HFFc6 (cell line): ENCODE measurements around the gene ZFAND2B. TPM values are rescaled to one million over a fixed set of nuclear protein-coding genes. Genes with fewer than 3 reads are reported as not detected.

ENCODE experiments used
- DNase-seq: peaks from one replicate; pipeline ENCODE4 v3.0.0-alpha.2; 2018
- H3K27ac Mint-ChIP-seq: 2 replicates; pipeline ENCODE4 v1.8.0; 2020; ENCODE audit warnings: mild to moderate bottlenecking, mixed read lengths
- H3K27me3 Mint-ChIP-seq: 2 replicates; pipeline ENCODE4 v1.8.0; 2021; ENCODE audit warnings: mild to moderate bottlenecking, moderate library complexity, mixed read lengths; ENCODE audit not compliant: insufficient read depth
- H3K36me3 Mint-ChIP-seq: 2 replicates; pipeline ENCODE4 v1.8.0; 2021; ENCODE audit warnings: low read depth, mixed read lengths
- H3K4me1 Mint-ChIP-seq: 2 replicates; pipeline ENCODE4 v1.8.0; 2020; ENCODE audit warnings: low read depth, mixed read lengths
- H3K4me3 Mint-ChIP-seq: 2 replicates; pipeline ENCODE4 v1.8.0; 2020; ENCODE audit warnings: mild to moderate bottlenecking, moderate library complexity, mixed read lengths
- H3K9me3 Mint-ChIP-seq: 2 replicates; pipeline ENCODE4 v1.8.0; 2020; ENCODE audit warnings: mild to moderate bottlenecking, mixed read lengths
- total RNA-seq, 6 experiments: library from RNA; stranded (reverse); fragmentation: NEBNext Ultra II Directional; extraction: Animal tissue kit (Norgen Biotek cat#: 25700); gene quantifications; 2 replicates in 1 of 6; 3 replicates in 5 of 6; pipeline ENCODE4 v1.2.3, GENCODE V29; 2021
- TF ChIP-seq, protein P1 (sequence below): fragments of 200-600 bp; sonication (generic); IDR thresholded peaks from 2 replicates; pipeline ENCODE4 v1.5.0; 2021; ENCODE audit warnings: antibody characterized with exemption, mild to moderate bottlenecking

ZFAND2B gene
- total RNA-seq, 6 experiments from 2014 or later = 28.8 to 39.6 (median 33.1) TPM

DNA sequence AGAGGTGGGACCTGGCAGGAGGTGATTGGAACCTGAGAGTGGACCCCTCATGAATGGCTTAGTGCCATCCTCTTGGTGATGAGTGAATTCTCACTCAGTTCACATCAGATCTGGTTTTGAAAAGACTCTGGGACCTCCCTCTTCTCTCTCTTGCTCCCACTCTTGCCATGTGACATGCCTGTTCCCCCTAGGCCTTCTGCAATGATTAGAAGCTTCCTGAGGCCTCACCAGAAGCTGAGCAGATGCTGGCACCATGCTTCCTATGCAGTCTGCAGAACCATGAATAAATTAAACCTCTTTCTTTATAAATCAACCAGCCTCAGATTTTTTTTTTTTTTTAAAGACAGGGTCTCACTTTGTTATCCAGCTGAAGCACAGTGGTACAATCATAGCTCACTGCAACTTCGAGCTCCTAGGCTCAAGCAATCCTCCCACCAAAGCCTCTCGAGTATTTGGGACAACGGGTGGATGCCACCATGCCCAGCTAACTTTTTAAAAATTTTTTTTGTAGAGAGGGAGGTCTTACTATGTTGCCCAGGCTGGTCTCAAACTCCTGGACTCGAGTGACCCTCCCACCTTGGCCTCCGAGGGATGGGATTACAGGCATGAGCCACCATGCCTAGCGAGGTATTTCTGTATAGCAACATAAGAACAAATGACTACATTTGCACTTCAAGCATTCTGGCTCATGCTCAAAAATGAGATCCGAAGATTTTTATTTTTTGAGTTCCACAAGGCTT lies 2.0 kb upstream of the ZFAND2B start:
- TF ChIP-seq, protein P1, sequence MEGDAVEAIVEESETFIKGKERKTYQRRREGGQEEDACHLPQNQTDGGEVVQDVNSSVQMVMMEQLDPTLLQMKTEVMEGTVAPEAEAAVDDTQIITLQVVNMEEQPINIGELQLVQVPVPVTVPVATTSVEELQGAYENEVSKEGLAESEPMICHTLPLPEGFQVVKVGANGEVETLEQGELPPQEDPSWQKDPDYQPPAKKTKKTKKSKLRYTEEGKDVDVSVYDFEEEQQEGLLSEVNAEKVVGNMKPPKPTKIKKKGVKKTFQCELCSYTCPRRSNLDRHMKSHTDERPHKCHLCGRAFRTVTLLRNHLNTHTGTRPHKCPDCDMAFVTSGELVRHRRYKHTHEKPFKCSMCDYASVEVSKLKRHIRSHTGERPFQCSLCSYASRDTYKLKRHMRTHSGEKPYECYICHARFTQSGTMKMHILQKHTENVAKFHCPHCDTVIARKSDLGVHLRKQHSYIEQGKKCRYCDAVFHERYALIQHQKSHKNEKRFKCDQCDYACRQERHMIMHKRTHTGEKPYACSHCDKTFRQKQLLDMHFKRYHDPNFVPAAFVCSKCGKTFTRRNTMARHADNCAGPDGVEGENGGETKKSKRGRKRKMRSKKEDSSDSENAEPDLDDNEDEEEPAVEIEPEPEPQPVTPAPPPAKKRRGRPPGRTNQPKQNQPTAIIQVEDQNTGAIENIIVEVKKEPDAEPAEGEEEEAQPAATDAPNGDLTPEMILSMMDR = no peak
- Mint-ChIP-seq H3K9me3 (0 out of 2 replicates have a peak, but pooled peaks cover 3% of the 10 kb centered on the region), H3K4me1 (peaks cover 27% of the 10 kb centered on the region), H3K27ac (no peak overlapping the region), H3K36me3 (0 out of 2 replicates have a peak, but pooled peaks cover 2% of the 10 kb centered on the region), H3K27me3 (peaks cover 8% of the 10 kb centered on the region), H3K4me3 (no peak overlapping the region)
- DNase-seq = no peak

DNA sequence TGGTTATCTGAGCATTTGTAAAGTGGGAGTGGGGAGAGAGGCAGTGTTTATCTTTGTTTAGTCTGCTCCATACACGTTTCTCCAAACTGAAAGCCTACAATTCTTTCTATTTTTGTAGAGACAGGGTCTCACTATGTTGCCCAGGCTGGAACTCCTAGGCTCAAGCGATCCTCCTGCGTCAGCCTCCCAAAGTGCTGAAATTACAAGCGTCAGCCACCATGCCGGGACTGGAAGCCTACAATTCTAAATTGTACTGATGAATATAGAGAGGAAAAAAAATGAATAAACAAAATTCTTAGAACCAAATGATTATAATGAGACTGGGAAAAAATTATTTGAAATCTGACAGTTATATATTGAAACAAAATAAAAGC lies 1.4 kb upstream of the ZFAND2B start:
- 0 out of 2 replicates have a peak, but pooled peaks cover 3% of the 10 kb centered on the region for H3K9me3 Mint-ChIP-seq
- H3K4me3 Mint-ChIP-seq = peak overlapping the region; percentile 39; the same call in 1 of the 2 replicates
- no peak for DNase-seq
- H3K27me3 Mint-ChIP-seq = peaks cover 7% of the 10 kb centered on the region
- H3K4me1 Mint-ChIP-seq = peaks cover 27% of the 10 kb centered on the region
- peaks cover 8% of the 10 kb centered on the region; the same call in 1 of the 2 replicates for H3K36me3 Mint-ChIP-seq
- H3K27ac Mint-ChIP-seq = no peak overlapping the region
- TF ChIP-seq, protein P1 = no peak

DNA sequence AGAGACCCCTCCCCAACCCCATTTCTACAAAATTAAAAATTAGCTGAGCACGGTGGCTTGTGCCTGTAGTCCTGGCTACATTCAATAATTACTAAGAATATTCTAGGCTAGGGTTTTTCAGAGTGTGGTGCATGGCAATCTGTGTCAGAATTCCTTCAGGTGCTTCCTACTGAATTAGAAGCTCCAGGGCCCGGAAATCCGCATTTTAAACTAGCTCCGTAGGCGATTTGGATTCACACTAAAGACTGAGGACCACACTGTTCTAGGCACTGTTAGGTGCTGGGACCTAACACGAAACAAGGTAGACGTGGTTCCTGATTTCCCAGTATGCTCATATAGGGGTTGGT lies 628 bp upstream of the ZFAND2B start:
- Mint-ChIP-seq H3K4me1 (peaks cover 27% of the 10 kb centered on the region), H3K9me3 (0 out of 2 replicates have a peak, but pooled peaks cover 3% of the 10 kb centered on the region), H3K27ac (peak overlapping the region; percentile 90), H3K36me3 (peaks cover 12% of the 10 kb centered on the region; the same call in 1 of the 2 replicates), H3K27me3 (peaks cover 4% of the 10 kb centered on the region), H3K4me3 (peak overlapping the region; percentile 94)
- TF ChIP-seq, protein P1 = no peak
- no peak for DNase-seq

DNA sequence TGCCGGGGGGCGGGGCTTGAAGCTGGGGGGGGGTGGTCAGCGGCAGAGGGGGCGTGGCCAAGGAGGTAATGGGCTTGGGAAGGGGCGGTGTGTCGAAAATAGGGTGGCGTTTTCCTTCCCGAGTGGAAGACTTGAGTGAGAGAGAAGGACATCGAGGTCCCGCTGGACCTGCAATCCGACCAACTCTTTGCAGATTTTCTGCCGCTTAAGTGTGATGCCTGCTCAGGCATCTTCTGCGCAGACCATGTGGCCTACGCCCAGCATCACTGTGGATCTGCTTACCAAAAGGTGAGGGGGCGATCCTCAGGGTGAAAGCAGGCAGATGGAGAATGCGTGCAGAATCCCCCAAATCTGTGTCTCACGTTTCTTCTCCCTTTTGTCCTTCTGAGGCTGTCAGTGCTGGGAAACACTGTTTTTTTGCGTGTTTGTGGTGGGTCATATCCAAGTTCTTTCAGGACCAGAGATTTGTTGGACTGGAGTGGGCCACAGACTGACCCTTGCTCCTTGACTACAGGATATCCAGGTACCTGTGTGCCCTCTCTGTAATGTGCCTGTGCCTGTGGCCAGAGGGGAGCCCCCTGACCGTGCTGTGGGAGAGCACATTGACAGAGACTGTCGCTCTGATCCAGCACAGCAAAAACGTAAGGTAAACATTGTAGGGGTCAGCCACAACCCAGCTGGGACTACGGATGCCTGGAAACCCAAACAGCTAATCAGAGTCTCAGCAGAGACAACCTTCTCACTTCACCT lies 727 bp downstream of the ZFAND2B start:
- Mint-ChIP-seq H3K27me3 (peaks cover 6% of the 10 kb centered on the region), H3K27ac (peak overlapping the region; percentile 47), H3K4me1 (peaks cover 27% of the 10 kb centered on the region), H3K4me3 (peak overlapping the region; percentile 94), H3K36me3 (peaks cover 21% of the 10 kb centered on the region; the same call in 1 of the 2 replicates), H3K9me3 (0 out of 2 replicates have a peak, but pooled peaks cover 3% of the 10 kb centered on the region)
- DNase-seq = no peak
- TF ChIP-seq, protein P1 = no peak

DNA sequence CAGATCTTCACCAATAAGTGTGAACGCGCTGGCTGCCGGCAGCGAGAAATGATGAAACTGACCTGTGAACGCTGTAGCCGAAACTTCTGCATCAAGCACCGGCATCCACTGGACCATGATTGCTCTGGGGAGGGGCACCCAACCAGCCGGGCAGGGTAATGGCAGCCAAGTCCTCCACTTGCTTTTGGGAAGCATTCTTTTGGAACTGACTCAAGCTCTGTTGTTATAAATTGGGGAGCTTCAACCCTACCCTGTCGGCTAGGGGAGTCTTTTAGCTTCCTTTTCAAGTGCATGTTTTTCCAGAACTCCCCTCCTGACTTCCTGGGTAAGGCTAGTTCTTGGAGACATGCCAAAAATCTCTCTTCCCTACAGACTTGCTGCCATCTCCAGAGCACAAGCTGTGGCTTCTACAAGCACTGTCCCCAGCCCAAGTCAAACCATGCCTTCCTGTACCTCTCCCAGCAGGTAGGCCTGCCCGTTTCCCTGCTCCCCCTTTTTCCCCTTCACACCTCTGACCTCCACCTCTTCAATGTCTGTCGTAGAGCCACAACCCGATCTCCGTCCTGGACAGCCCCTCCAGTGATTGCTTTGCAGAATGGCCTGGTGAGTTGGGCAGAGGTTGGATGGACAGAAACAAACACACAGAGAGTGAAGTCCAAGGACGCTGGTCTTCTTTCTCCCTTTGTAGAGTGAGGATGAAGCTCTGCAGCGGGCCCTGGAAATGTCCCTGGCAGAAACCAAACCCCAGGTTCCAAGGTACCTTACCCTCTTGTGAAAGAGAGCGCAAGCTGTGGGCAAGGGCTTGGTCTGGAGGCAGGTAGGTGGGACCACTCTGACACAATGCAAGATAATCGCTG lies 1.5 kb downstream of the ZFAND2B start:
- Mint-ChIP-seq H3K4me3 (peak overlapping the region; percentile 94), H3K27me3 (peaks cover 6% of the 10 kb centered on the region), H3K9me3 (0 out of 2 replicates have a peak, but pooled peaks cover 3% of the 10 kb centered on the region), H3K27ac (peak overlapping the region; percentile 47), H3K36me3 (peaks cover 22% of the 10 kb centered on the region; the same call in 1 of the 2 replicates), H3K4me1 (peaks cover 27% of the 10 kb centered on the region)
- DNase-seq = peak; percentile 49
- TF ChIP-seq, protein P1 = no peak
